Measurements from ENCODE around the gene IPCEF1.
"Not testable (repeated sequence)": the region's sequence is repeated elsewhere in the genome, so short reads cannot be mapped to it uniquely, and the experiment has no call there.

The IPCEF1 gene

GRCh38 chr6:154370545-154370944, 13.9 kb upstream of the IPCEF1 start:
- peak; percentile 13 for DNase-seq

- DNase-seq, result no peak
These were observed 11.5 kb upstream of the IPCEF1 start for GRCh38 chr6:154367839-154368695.

- no peak for DNase-seq
These were observed 10.7 kb upstream of the IPCEF1 start for GRCh38 chr6:154367336-154367735.

GRCh38 chr6:154363821-154364220, 7.2 kb upstream of the IPCEF1 start:
- no peak for DNase-seq

GRCh38 chr6:154361476-154361875, 4.9 kb upstream of the IPCEF1 start:
- DNase-seq, result no peak

GRCh38 chr6:154360476-154360875, 3.9 kb upstream of the IPCEF1 start:
- no peak for DNase-seq

GRCh38 chr6:154359679-154360078, 3.1 kb upstream of the IPCEF1 start:
- DNase-seq, result no peak

- DNase-seq, result no peak
These were observed 2.6 kb upstream of the IPCEF1 start for GRCh38 chr6:154359161-154359574.

GRCh38 chr6:154358019-154358545, 1.5 kb upstream of the IPCEF1 start:
- no peak for DNase-seq

GRCh38 chr6:154356113-154356512, 490 bp downstream of the IPCEF1 start:
- DNase-seq, result no peak

- no peak for DNase-seq
These were observed 2.3 kb downstream of the IPCEF1 start for GRCh38 chr6:154354265-154354777.

- no peak for DNase-seq
These were observed 3.0 kb downstream of the IPCEF1 start for GRCh38 chr6:154353626-154354025.

GRCh38 chr6:154352898-154353585, 3.6 kb downstream of the IPCEF1 start:
- DNase-seq, result peak; percentile 89

- DNase-seq, result no peak
These were observed 6.3 kb downstream of the IPCEF1 start for GRCh38 chr6:154350293-154350692.

- no peak for DNase-seq
These were observed 8.6 kb downstream of the IPCEF1 start for GRCh38 chr6:154347981-154348380.

GRCh38 chr6:154345811-154346210, 10.8 kb downstream of the IPCEF1 start:
- no peak for DNase-seq

- no peak for DNase-seq
These were observed 12.9 kb downstream of the IPCEF1 start for GRCh38 chr6:154343473-154344308.

- DNase-seq, result no peak
These were observed 14.7 kb downstream of the IPCEF1 start for GRCh38 chr6:154341871-154342270.

GRCh38 chr6:154341336-154341735, 15.3 kb downstream of the IPCEF1 start:
- no peak for DNase-seq

GRCh38 chr6:154337406-154338005, 19.1 kb downstream of the IPCEF1 start:
- no peak for DNase-seq

GRCh38 chr6:154334147-154334546, 22.5 kb downstream of the IPCEF1 start:
- not testable (repeated sequence) for DNase-seq

GRCh38 chr6:154331750-154332149, 24.9 kb downstream of the IPCEF1 start:
- DNase-seq, result no peak
